SU-DHL-6 (cell line): ENCODE data around the gene HPD.

ENCODE experiments used
- H2AFZ ChIP-seq: fragments of 200-600 bp; sonication (generic); 2 replicates; pipeline ENCODE4 v1.6.1; 2014; ENCODE audit warnings: low read depth, mild to moderate bottlenecking, moderate library complexity, mixed read lengths, antibody characterized with exemption, low read length; ENCODE audit not compliant: severe bottlenecking
- H3F3A ChIP-seq: fragments of 200-600 bp; shearing (Covaris generic); 2 replicates; pipeline ENCODE4 v1.6.0; 2016; ENCODE audit warnings: antibody characterized with exemption, mild to moderate bottlenecking; ENCODE audit not compliant: insufficient read depth
- H3K27ac ChIP-seq: fragments of 200-600 bp; sonication (generic); 2 replicates; pipeline ENCODE4 v1.5.1; 2016; ENCODE audit warnings: low read depth, mild to moderate bottlenecking, low read length, moderate library complexity, mixed read lengths
- H3K27me3 ChIP-seq: fragments of 200-600 bp; sonication (generic), shearing (Covaris generic); 2 replicates; pipeline ENCODE4 v1.6.0; 2014; ENCODE audit warnings: mild to moderate bottlenecking, low read length
- H3K36me3 ChIP-seq: fragments of 200-600 bp; sonication (generic); 2 replicates; pipeline ENCODE4 v1.6.1; 2014; ENCODE audit warnings: mild to moderate bottlenecking, low read length, mixed read lengths
- H3K4me2 ChIP-seq: fragments of 300-600, 200-600 bp; shearing (Covaris generic), sonication (generic); 2 replicates; pipeline ENCODE4 v1.6.0; 2014; ENCODE audit warnings: low read length, low read depth, mild to moderate bottlenecking; ENCODE audit not compliant: poor library complexity, severe bottlenecking
- H3K4me3 ChIP-seq: fragments of 200-600 bp; sonication (generic); 2 replicates; pipeline ENCODE4 v1.5.1; 2014; ENCODE audit warnings: antibody characterized with exemption, low read length, mild to moderate bottlenecking, mixed read lengths; ENCODE audit not compliant: insufficient read depth, poor library complexity, severe bottlenecking
- H3K79me2 ChIP-seq: fragments of 200-600 bp; sonication (generic); 2 replicates; pipeline ENCODE4 v1.6.1; 2014; ENCODE audit warnings: mild to moderate bottlenecking, low read length, moderate library complexity; ENCODE audit not compliant: insufficient read depth
- H3K9ac ChIP-seq: fragments of 200-600 bp; sonication (generic); 2 replicates; pipeline ENCODE4 v1.7.0; 2014; ENCODE audit warnings: mild to moderate bottlenecking, low read length
- H3K9me2 ChIP-seq: fragments of 200-600 bp; sonication (generic); replicated peaks from 2 replicates; pipeline ENCODE4 v1.6.1; 2014; ENCODE audit warnings: low read length; ENCODE audit not compliant: insufficient read depth
- H3K9me3 ChIP-seq: fragments of 200-600 bp; sonication (generic); 2 replicates; pipeline ENCODE4 v1.6.1; 2014; ENCODE audit warnings: low read length, mixed read lengths; ENCODE audit not compliant: insufficient read depth
- H4K20me1 ChIP-seq: fragments of 200-600 bp; sonication (generic); 2 replicates; pipeline ENCODE4 v1.6.1; 2014; ENCODE audit warnings: low read depth, mild to moderate bottlenecking, antibody characterized with exemption, low read length, moderate library complexity, mixed read lengths
- EZH2phosphoT487 ChIP-seq: fragments of 200-600 bp; sonication (generic), shearing (Covaris generic); conservative IDR thresholded peaks from 2 replicates; pipeline ENCODE4 v1.6.1; 2018; ENCODE audit warnings: mild to moderate bottlenecking, antibody characterized with exemption, low read length, moderate library complexity, mixed read lengths
- TF ChIP-seq, protein P1 (sequence below): fragments of 200-600 bp; sonication (generic); IDR thresholded peaks from one replicate; pipeline ENCODE4 v1.5.1; 2017; ENCODE audit warnings: antibody characterized with exemption, mild to moderate bottlenecking, low read length, moderate library complexity; ENCODE audit not compliant: insufficient read depth, poor library complexity, severe bottlenecking

The HPD gene

GRCh38 chr12:121899590-121899989 is 40.9 kb upstream of the HPD start:
- Histone ChIP-seq H3K9ac (no peak overlapping the region), H4K20me1 (no peaks in the 10 kb centered on the region), H3K27ac (no peak overlapping the region), H3K36me3 (peaks cover 8% of the 10 kb centered on the region; the same call in 1 of the 2 replicates), H3K4me3 (no peak overlapping the region), H3K27me3 (no peaks in the 10 kb centered on the region), H3K4me2 (no peak overlapping the region), H3K79me2 (0 out of 2 replicates have a peak, but pooled peaks cover 7% of the 10 kb centered on the region), H3K9me2 (no peaks in the 10 kb centered on the region), H3F3A (no peaks in the 10 kb centered on the region), H3K9me3 (no peaks in the 10 kb centered on the region), H2AFZ (no peak overlapping the region)
- TF ChIP-seq, protein P1, sequence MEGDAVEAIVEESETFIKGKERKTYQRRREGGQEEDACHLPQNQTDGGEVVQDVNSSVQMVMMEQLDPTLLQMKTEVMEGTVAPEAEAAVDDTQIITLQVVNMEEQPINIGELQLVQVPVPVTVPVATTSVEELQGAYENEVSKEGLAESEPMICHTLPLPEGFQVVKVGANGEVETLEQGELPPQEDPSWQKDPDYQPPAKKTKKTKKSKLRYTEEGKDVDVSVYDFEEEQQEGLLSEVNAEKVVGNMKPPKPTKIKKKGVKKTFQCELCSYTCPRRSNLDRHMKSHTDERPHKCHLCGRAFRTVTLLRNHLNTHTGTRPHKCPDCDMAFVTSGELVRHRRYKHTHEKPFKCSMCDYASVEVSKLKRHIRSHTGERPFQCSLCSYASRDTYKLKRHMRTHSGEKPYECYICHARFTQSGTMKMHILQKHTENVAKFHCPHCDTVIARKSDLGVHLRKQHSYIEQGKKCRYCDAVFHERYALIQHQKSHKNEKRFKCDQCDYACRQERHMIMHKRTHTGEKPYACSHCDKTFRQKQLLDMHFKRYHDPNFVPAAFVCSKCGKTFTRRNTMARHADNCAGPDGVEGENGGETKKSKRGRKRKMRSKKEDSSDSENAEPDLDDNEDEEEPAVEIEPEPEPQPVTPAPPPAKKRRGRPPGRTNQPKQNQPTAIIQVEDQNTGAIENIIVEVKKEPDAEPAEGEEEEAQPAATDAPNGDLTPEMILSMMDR: no peak
- TF ChIP-seq EZH2phosphoT487: no peak

GRCh38 chr12:121898287-121898686 is 39.6 kb upstream of the HPD start:
- Histone ChIP-seq H3K27ac (no peak overlapping the region), H3K36me3 (peaks cover 8% of the 10 kb centered on the region; the same call in 1 of the 2 replicates), H3K9me2 (no peaks in the 10 kb centered on the region), H2AFZ (no peak overlapping the region), H4K20me1 (no peaks in the 10 kb centered on the region), H3K4me3 (no peak overlapping the region), H3K9ac (no peak overlapping the region), H3K9me3 (no peaks in the 10 kb centered on the region), H3F3A (0 out of 2 replicates have a peak, but pooled peaks cover 7% of the 10 kb centered on the region), H3K27me3 (no peaks in the 10 kb centered on the region), H3K79me2 (peaks cover 19% of the 10 kb centered on the region), H3K4me2 (no peak overlapping the region)
- TF ChIP-seq EZH2phosphoT487: no peak
- TF ChIP-seq, protein P1: no peak

DNA sequence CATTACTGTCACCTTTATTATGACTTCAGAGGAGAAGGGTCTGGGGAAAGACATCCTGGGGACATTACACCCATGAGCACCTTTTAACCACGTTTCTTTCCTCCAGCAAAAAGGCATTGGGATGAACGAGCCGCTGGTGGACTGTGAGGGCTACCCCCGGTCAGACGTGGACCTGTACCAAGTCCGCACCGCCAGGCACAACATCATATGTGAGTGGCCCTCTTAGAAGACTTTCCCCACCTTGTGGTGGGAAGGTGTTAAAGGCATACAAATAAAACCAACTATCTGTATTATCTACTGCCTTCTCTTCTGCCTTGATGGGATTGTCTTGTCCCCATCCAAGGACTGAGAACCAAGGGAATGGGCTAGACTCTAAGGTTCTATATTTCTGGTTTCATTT is 36.0 kb upstream of the HPD start:
- TF ChIP-seq, protein P1: no peak
- no peak for TF ChIP-seq EZH2phosphoT487
- Histone ChIP-seq H3K4me3 (no peak overlapping the region), H3K9ac (no peak overlapping the region), H3K4me2 (no peak overlapping the region), H3K27me3 (no peaks in the 10 kb centered on the region), H3K79me2 (peaks cover 46% of the 10 kb centered on the region), H3F3A (0 out of 2 replicates have a peak, but pooled peaks cover 9% of the 10 kb centered on the region), H3K9me3 (no peaks in the 10 kb centered on the region), H3K9me2 (no peaks in the 10 kb centered on the region), H3K36me3 (0 out of 2 replicates have a peak, but pooled peaks cover 8% of the 10 kb centered on the region), H3K27ac (no peak overlapping the region), H2AFZ (no peak overlapping the region), H4K20me1 (no peaks in the 10 kb centered on the region)
